Stimulated activated CD8-positive, alpha-beta memory T cell treated with anti-CD3 and anti-CD28 coated beads, Interleukin-12 subunit alpha, Interleukin-12 subunit beta, amount 100 ng/mL, for 24 hours (primary cell): ENCODE results near the gene FECH.

Source experiments
- DNase-seq: peaks from one replicate; pipeline ENCODE4 v3.0.0-alpha.2; 2020; ENCODE audit errors: extremely low read depth

Gene FECH

DNA sequence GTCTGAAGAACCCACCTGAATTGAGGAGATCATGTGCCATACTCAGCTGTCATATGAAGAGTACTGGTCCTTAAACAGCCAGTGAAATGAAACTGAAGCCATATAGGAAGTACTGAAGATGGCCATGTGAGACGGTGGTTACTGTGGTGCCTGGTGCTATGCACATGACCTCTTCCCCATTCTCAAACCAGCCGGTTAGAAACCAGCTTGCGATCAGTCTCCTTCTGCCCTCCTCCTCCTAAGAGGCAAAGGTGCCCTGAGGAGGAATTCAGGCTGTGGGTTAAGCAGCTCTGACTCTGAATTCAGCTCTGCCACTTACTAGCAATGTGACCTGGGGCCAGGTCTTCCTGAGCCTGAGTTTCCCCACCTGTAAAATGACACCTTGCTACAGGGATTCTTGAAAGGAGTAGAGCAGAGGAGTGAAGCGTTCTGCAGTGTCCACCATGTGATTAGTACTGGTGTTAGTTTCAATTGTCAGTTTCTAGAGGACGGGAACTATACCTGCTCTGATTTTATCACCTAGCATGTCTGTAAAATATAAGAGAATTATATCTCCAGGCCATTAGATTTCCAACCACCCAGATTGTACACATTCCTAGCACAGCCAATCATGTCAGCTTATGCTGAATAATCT, 5.1 kb downstream of the FECH start:
- no peak for DNase-seq

DNA sequence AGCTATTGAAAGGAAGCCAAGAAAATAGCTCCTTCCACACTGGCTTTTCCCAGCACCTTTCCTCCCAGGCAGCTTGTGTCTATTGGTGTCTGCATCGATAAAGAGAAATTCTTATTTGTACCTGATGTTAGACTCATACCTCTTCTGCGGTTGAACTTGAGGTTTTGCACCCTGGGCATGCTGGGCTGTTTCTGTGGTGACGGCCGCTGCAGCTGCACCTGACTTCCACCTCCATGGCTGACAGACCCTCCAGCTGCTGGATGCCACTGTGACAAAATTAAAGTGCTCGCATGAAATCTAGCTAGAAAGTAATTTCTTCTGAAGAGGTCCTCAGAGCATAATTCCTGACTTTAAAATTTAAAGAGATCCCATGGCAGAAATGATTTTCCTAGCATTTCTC, 6.6 kb downstream of the FECH start:
- DNase-seq = no peak

DNA sequence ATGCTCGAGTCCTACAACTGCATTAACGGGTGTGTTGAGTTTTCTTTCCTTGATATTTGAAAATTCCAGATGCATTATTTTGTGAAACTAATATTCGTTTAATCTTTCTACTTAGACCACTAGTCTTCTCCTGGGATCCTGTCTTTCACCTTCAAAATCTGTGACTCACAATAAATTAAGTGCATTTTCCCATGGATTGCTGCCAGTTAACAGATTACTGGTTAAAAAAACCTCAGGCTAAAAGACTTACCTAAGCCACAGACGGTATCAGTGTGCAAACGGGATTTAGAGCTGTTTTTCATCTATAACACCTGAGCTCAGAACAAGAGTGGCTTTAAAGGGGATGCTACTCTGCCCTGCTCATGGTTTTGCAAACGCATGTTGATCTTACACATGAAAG, 10.2 kb downstream of the FECH start:
- no peak for DNase-seq

DNA sequence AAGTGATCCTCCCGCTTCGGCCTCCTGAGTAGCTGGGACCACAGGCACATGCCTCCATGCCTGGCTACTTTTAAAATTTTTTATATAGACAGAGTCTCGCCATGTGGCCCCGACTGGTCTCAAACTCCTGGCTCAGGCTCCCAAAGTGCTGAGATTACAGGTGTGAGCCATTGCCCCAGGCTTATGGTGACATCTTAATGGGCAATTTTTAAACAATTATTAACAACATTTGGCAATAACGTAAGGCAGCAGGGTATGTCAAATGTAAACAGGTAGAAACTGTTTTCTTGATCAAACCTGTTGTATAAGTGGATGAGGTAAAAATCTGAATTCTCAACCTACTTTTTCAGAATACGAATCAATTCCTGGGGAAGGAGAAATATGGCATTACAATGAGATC, 11.0 kb downstream of the FECH start:
- DNase-seq = no peak

DNA sequence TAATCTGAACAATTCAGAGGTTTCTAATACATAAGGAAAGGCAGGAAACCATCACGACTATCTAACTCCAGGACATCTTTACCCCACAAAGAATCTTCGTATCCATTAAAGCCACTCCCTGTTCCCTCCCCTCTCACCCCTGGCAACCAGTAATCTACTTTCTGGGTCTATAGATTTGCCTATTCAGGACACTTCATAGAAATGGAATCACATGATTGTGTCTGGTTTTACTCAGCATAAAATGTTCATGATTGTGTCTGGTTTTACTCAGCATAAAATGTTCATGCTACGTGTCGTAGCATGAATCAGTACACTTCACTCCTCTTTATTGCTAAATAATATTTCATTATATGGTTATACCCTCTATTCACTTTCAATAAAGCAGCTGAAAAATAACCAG, 11.6 kb downstream of the FECH start:
- no peak for DNase-seq

DNA sequence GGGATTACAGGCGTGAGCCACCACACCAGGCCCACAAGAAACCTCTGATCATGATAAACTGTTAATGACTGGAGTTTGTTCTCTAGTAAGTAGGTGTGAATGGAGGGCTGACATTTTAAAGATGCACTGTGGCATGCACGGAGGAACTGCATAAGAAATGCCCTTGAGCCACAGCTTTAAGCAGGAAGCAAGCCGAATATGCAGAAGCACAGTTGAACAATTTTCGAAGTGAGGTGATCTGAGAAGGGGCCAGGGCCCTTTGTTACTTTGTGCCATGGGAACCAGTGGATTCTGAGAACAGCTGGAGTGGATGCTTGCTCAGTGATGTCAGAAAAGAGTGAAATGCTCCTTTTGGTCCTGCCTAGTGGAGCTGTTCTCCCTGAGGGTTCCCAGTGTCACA, 16.3 kb downstream of the FECH start:
- no peak for DNase-seq

DNA sequence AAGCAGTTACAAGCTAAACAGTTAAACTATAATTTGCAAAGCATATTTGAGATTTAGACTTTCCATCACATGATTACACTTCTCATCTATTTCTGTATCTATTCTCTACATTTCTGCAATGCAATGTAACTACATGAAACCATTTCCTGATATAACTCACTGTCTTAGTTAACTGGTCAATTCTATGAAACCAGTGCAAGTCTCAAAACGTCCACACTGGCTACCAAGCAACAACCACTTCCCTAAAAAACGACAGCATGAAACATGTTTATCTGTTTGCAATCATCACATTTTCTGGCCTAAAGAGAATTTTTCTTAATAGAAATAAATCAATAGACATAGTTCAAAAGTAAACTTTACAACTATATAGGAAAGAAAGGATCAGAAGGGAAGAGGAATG, 17.4 kb downstream of the FECH start:
- DNase-seq = no peak

DNA sequence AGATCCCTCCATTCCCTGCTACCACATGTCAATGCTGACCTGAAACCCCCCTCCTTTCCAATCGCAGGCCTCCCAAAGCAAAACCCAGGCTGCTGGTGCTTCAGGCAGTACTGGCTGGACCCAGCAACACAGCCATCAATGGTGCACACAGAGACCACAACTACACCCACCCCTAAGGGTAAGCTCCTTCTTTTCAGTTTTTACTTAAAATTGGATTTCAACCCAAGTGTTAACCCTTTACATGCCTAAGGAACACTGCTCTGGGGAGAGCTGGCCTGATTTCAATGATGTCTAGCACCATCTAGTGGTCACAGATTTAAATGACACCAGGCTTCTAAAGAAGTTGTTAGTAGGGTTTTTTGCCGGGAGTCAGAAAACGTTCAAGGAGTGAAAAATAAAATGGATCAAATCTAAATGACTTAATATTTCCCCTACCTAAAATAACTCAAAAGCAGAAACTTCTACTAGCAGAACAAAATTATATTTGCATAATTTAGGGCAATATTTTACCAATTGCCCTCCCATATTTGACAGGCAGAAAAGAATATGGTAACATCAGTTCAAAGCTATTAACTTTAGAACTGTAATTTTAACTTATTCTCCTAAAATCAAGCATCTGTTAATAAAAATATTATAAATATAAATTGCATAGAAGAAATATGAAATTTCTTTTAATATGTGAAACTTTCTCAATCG, 24.6 kb downstream of the FECH start:
- DNase-seq = no peak

DNA sequence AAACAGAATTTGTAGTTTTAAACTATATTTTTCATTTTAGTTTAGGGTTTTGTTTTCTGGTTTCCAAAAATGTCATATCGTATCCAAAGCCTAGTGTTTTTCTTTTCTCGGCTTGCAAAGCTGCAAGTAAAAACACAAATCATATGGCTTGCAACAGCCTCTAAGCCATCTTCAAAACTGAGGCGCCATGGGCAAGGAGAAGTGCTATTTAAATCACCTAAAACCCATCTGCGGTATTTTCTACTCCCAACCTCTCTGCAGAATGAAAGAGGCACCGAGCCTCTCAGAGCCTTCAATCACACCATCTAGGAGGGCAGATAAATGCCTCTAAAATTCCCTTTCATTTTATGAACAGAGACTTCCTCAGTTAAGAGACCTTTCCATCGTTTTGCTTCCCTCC, 25.2 kb downstream of the FECH start:
- DNase-seq = no peak

DNA sequence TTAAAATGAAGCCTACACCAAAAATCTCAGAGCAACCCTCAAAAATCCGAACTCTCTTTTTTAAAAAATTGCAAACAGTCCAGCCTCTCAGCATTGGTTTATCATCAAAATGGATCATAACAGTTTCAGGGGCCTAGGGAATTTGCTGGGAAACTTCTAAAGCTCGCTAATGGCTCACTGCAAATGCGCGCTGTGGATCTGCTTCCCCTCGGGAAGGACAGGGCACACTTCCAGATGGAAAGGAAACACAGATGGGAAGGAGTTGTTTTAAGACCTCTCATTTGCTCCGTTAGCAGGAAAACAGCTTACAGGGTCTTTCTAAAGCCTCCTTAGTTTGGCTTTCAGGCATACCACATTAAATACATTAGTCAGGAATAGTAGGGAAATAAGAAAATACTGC, 27.2 kb downstream of the FECH start:
- DNase-seq = no peak

DNA sequence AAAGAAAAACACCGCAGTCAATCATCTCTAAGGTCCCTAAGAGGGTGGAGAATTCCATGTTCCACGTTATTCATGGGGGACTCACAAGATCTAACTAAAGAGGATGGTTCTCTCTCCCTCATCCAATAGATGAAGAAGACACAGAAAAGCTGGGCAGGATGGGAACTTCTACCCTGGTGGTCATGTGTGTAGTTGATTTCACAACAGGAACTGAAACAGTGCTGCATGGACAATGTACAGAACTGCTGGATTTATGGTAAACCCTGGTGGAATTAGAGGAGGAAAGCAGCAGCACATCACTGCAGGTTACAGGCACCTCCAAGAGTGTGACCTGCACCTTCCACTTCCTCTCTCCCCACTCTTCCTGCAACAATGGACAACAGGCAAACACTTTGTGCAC, 31.4 kb downstream of the FECH start:
- DNase-seq = no peak

DNA sequence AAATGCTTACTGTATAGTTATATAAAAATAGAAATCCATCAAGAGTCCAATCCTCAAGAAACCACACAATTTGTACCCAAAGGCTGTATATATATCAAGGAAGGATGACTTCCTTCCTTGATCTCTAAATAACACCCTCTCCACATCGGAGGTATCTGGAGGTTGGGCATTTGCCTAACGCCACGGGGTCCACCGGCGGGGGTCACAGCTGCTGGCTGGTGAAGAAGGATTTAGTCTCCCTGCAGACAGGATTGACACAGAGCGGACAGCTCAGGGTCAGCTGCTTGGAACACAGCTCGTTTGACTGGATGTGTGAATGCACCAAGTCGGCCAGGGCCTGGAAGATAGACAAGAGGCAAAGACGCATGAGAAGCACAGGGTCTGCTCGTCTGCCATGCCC, 36.0 kb downstream of the FECH start:
- no peak for DNase-seq

DNA sequence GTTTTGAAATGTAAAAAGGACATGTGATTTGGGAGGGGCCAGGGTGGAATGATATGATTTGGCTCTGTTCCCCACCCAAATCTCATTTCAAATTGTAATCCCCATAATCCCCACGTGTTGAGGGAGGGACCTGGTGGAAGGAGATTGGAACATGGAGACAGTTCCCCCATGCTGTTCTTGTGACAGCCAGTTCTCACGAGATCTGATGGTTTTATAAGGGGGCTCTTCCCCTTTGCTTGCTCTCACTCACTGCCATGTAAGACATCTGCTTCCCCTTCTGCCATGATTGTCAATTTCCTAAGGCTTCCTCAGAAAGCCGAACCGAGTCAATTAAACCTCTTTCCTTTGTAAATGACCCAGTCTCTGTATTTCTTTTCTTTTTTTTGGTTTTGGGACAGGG, 39.2 kb downstream of the FECH start:
- DNase-seq = no peak

DNA sequence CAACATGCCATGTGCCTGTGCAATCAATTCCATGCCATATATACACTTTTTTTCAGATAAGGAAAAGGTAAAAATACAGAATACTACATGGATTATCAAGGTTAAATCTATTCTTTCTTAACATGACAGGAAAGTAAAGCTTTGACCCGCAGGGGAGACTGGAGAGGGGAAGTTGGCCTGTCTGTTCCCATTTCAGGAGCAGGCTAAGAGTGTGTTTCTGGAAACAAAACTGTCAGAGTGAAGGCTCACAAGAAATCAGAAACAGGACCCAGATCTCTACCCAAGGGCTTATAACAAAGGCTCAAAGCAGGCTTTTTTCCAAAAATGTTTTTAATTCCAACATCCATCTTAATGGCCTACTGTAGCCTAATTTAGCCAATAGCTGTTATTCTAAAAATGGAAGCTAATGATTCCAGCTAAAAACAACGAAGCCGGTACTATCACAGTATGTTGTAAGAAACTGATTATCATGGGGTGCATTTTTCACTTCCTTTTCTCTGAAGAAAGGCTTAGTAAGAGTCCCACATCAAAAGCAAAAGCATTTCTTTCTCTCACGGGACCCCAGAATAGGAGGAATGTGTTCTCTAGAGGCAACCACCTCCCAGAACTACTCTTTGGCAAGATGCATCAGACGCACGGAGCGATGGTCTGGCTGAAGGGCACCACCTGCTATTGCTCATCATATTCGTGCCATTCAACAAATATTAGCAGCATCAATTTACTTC, 41.4 kb downstream of the FECH start:
- DNase-seq = no peak

DNA sequence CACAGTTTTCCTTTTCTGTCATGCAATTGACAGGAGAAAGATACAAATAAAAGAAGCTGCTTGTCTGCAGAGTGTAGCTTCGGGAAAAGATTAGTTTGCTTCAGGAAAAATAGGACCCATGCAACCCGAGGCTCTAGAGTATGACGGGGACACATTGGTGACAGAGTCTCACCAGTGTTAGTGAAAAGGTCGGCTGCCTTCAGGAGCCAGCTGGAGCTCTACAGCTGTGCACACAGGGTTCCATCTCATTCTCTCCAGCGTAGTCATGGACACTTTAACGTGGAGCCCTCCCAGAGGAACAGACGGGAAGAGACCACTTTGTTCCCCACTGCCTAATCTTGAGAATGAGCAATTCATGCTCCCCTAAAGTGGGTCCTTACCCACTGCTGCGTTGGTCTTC, 42.9 kb downstream of the FECH start:
- DNase-seq = no peak

DNA sequence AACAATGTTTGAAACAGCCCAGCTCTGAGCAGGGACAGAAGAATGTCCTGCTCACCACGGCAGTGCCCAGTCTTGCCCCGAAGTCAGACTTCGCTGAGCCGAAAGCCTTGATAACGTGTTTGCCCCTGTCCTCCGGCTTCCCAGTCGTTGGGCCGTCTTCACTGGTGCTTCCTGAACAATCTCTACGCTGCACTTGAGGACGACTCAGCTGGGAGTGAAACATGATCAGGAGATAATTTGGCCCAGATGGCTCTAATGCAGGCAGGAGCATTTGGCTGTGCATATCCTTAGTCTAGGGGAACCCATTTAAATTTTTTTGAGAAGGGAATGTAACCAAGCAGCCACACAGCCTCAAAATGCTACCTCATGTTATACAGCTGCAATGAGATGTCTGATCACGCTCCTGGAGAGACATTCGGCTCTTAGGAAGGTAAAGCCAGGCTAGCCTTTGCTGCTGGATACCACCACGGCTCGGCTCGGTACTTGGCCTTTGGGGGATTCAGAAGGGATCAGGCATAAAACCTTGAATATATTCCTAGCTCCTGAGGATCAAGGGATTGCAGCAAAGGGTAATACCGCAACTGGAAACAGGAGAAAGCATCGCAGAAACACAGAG, 43.6 kb downstream of the FECH start:
- DNase-seq = no peak

DNA sequence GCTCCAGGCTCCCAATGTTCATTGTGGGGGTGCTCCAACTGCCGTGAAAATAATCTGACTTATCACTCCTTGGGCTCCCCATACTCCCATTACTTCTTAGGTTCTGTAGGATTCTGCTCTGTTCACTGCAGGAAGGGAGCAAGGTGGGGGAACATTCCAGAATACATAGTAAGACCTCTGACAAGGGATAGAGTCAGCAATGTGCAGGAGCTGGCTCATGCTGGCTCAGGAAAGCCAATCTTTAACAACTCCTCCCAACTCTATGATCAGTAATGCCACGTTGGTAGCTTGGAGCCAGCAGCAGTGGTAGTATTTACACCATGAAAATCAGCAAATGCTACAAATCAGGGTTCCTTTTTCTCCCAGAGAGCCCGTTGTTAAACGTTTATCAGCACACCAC, 44.4 kb downstream of the FECH start:
- DNase-seq = no peak

DNA sequence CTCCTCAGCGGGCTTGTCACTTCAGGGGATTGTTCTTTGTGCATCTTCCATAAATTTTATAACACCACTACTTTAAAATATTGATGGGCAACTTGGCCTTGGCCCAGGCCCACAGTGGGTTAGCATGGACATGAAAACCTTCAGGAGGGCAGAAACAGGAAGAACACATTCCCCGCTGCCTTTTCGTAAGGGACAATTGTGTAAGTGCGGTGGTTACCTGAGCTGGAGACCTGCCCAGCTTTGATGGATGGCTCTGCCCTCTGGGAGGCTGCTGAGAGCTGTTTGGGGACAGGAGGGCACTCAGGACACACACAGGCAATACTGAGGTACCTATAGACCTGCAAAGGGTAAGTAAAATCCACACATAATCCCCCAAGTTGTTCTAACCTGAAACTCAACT, 46.8 kb downstream of the FECH start:
- DNase-seq = no peak

DNA sequence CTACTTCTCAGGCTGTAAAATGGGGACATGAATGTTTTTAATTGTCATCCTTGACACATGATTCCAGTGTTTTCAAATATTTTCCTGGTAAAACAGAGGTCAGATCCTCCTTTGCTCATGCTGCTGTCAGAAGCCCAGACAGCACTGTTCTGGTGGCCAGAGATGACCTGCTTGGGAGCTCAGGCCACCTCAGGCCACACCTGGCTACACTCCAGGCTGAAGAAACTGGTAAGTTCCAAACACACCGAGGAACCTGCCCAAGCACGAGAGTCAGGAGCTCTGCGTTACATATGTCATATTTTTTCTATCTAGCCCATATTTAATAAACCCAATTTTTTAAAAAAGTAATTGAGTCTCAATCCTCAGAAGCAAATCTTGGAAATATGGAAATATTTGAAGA, 47.9 kb downstream of the FECH start:
- no peak for DNase-seq

DNA sequence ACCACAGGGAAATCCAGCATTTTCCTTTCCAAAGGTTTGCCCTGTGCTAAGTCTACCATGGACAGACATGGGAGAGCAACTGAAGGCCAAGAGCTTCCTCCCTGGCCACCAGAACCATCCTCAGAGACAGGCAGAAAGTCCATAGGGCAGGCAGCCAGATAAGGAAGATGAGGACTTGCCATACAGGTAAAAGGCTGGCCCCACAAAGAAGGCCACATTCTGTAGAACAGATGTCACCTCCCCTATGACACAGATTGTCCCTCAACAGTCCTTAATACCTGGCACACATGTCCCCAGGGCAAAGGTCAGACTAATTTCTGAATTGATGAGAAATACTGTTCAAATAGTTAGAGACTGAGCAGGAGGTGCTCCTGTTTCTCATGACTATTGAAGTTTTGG, 52.0 kb downstream of the FECH start:
- DNase-seq = no peak

DNA sequence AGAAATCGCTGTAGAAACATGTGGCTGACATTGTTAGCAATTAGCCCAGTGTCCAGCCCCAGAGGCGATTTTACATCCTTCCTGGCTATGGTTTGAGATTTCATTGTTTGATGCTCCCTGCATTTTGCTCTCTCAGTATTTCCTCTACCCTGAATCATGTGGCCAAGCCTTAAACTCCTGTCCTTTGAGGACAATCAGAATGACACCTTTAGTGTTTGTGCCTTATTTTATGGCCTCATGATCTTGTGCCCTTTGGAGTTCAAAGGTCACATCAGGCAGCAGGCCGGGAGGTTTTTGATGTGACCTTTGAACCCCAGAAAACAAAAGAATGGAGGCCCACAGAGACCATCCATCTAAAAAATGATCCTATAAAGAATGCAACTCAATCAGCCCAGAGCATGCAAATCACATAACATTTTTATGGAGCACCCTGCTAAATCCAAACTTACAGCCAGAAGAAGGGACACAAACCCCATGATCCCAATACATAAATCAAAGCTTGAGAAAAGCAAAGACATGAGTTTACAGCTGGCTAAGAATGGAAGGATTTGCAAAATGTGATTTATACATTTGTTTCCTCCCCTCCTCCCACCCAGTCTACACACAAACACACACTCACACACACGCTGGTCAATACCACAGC, 52.5 kb downstream of the FECH start:
- DNase-seq = no peak
